Skeletal muscle tissue (tissue), 4 donors: Measurements from ENCODE around the gene NLRP6. TPM values are rescaled to one million over a fixed set of nuclear protein-coding genes. Genes with fewer than 3 reads are reported as not detected.
A peak's percentile ranks its signal among the peaks of the same experiment; 100 is the strongest.
"Not testable (repeated sequence)": the region's sequence is repeated elsewhere in the genome, so short reads cannot be mapped to it uniquely, and the experiment has no call there.

Experiments used
- H3K27ac ChIP-seq: one replicate; pipeline ENCODE4 v1.7.0; 2013; ENCODE audit warnings: mild to moderate bottlenecking, low read depth, low read length, inconsistent platforms
- H3K27me3 ChIP-seq, 3 donors: one replicate each; pipeline ENCODE4 v1.7.0; 2013; ENCODE audit warnings: low read length in 3 of 3; ENCODE audit not compliant: control insufficient read depth in 3 of 3, insufficient read depth in 3 of 3
- H3K36me3 ChIP-seq, 3 donors: one replicate each; pipeline ENCODE4 v1.7.0; 2013; ENCODE audit warnings: low read length in 3 of 3; ENCODE audit not compliant: control insufficient read depth in 3 of 3, insufficient read depth in 3 of 3
- H3K4me1 ChIP-seq, 3 donors: one replicate each; pipeline ENCODE4 v1.7.0; 2013; ENCODE audit warnings: low read length in 3 of 3, mild to moderate bottlenecking in 3 of 3; ENCODE audit not compliant: control insufficient read depth in 3 of 3, insufficient read depth in 3 of 3
- H3K4me3 ChIP-seq, 3 donors: one replicate each; pipeline ENCODE4 v1.7.0; 2013; ENCODE audit warnings: low read length in 3 of 3
- H3K9ac ChIP-seq, 3 donors: one replicate each; pipeline ENCODE4 v1.7.0; 2013; ENCODE audit warnings: low read length in 3 of 3, mild to moderate bottlenecking in 3 of 3, moderate library complexity in 2 of 3, low read depth in 1 of 3
- H3K9me3 ChIP-seq, 3 donors: one replicate each; pipeline ENCODE4 v1.7.0; 2013; ENCODE audit warnings: low read length in 3 of 3; ENCODE audit not compliant: control insufficient read depth in 3 of 3
- total RNA-seq: library from RNA; depleted of rRNA; stranded (reverse); fragments of >200 nt; gene quantifications from one replicate; pipeline ENCODE4 v1.2.3, GENCODE V29; 2014
- donor health status: Osteomylitis.

Gene NLRP6
- total RNA-seq, 1 donor from 2014 or later, result not detected

GRCh38 chr11:315051-315481 is 36.9 kb downstream of the NLRP6 start:
- Histone ChIP-seq H3K4me1 (peaks cover 15 to 30% (median 22%) of the 10 kb centered on the region in 3 donors), H3K4me3 (peak overlapping the region; percentile 70 to 87 (median 70)), H3K27ac (peak overlapping the region; percentile 87), H3K9me3 (no peaks in the 10 kb centered on the region), H3K27me3 (peaks cover 10 to 23% (median 14%) of the 10 kb centered on the region in 3 donors), H3K9ac (peak overlapping the region; percentile 71 to 81 (median 73)), H3K36me3 (peaks cover 0 to 2% (median 2%) of the 10 kb centered on the region in 3 donors)

GRCh38 chr11:315516-315994 is 37.3 kb downstream of the NLRP6 start:
- no peaks in the 10 kb centered on the region for H3K9me3 ChIP-seq
- H3K36me3 ChIP-seq, result peaks cover 0 to 2% (median 2%) of the 10 kb centered on the region in 3 donors
- peak overlapping the region; percentile 71 to 81 (median 73) for H3K9ac ChIP-seq
- H3K4me1 ChIP-seq, result peaks cover 15 to 30% (median 26%) of the 10 kb centered on the region in 3 donors
- peak overlapping the region; percentile 70 to 87 (median 70) for H3K4me3 ChIP-seq
- H3K27me3 ChIP-seq, result peaks cover 13 to 26% (median 14%) of the 10 kb centered on the region in 3 donors
- H3K27ac ChIP-seq, result peak overlapping the region; percentile 87

GRCh38 chr11:316031-316701 is 38.0 kb downstream of the NLRP6 start:
- Histone ChIP-seq H3K9me3 (no peaks in the 10 kb centered on the region), H3K36me3 (peaks cover 0 to 2% (median 2%) of the 10 kb centered on the region in 3 donors), H3K4me1 (peaks cover 15 to 30% (median 28%) of the 10 kb centered on the region in 3 donors), H3K27me3 (peaks cover 13 to 29% (median 14%) of the 10 kb centered on the region in 3 donors), H3K9ac (peak overlapping the region; percentile 45 to 81 (median 51)), H3K4me3 (peak overlapping the region; percentile 65 to 87 (median 70)), H3K27ac (peak overlapping the region; percentile 87)

- peaks cover 15 to 28% (median 27%) of the 10 kb centered on the region in 3 donors for H3K4me1 ChIP-seq
- H3K27me3 ChIP-seq, result peaks cover 11 to 26% (median 14%) of the 10 kb centered on the region in 3 donors
- H3K36me3 ChIP-seq, result peaks cover 0 to 2% (median 2%) of the 10 kb centered on the region in 3 donors
- peak overlapping the region; percentile 65 to 87 (median 70) for H3K4me3 ChIP-seq
- H3K9me3 ChIP-seq, result no peaks in the 10 kb centered on the region
- peak overlapping the region; percentile 87 for H3K27ac ChIP-seq
- H3K9ac ChIP-seq, result peak overlapping the region in 2 of 3 donors; percentile 45 to 51
Observed at GRCh38 chr11:316891-317301, 38.7 kb downstream of the NLRP6 start.

- peak overlapping the region; percentile 87 for H3K27ac ChIP-seq
- peaks cover 14 to 28% (median 20%) of the 10 kb centered on the region in 3 donors for H3K4me1 ChIP-seq
- not testable (repeated sequence) for H3K9me3 ChIP-seq, H3K36me3 ChIP-seq
- H3K4me3 ChIP-seq, result peak overlapping the region; percentile 31 to 87 (median 49)
- H3K9ac ChIP-seq, result peak overlapping the region in 2 of 3 donors; percentile 34 to 45
- peaks cover 9 to 22% (median 14%) of the 10 kb centered on the region in 3 donors for H3K27me3 ChIP-seq
Observed at GRCh38 chr11:317668-318404, 39.6 kb downstream of the NLRP6 start.

GRCh38 chr11:318405-319120 is 40.4 kb downstream of the NLRP6 start:
- not testable (repeated sequence) for H3K4me3 ChIP-seq, H3K9me3 ChIP-seq, H3K36me3 ChIP-seq
- Histone ChIP-seq H3K4me1 (peaks cover 7 to 22% (median 13%) of the 10 kb centered on the region in 3 donors), H3K9ac (peak overlapping the region; percentile 40 to 77 (median 43)), H3K27ac (peak overlapping the region; percentile 64), H3K27me3 (peaks cover 9 to 22% (median 14%) of the 10 kb centered on the region in 3 donors)

GRCh38 chr11:319121-319887 is 41.1 kb downstream of the NLRP6 start:
- H3K4me3 ChIP-seq, result peak overlapping the region; percentile 68 to 80 (median 78)
- not testable (repeated sequence) for H3K9me3 ChIP-seq, H3K36me3 ChIP-seq
- H3K9ac ChIP-seq, result peak overlapping the region; percentile 72 to 81 (median 77)
- H3K27ac ChIP-seq, result peak overlapping the region; percentile 92
- H3K27me3 ChIP-seq, result peaks cover 6 to 22% (median 14%) of the 10 kb centered on the region in 3 donors
- H3K4me1 ChIP-seq, result peaks cover 9 to 22% (median 11%) of the 10 kb centered on the region in 3 donors

GRCh38 chr11:319888-320273 is 41.7 kb downstream of the NLRP6 start:
- Histone ChIP-seq H3K4me1 (peaks cover 14 to 25% (median 15%) of the 10 kb centered on the region in 3 donors), H3K27ac (peak overlapping the region; percentile 92), H3K9ac (peak overlapping the region; percentile 72 to 81 (median 80)), H3K4me3 (peak overlapping the region; percentile 68 to 85 (median 78)), H3K27me3 (peaks cover 6 to 25% (median 14%) of the 10 kb centered on the region in 3 donors)
- H3K36me3 ChIP-seq, H3K9me3 ChIP-seq: not testable (repeated sequence)

GRCh38 chr11:324156-324555 is 45.9 kb downstream of the NLRP6 start:
- Histone ChIP-seq H3K27me3 (peaks cover 0 to 29% (median 3%) of the 10 kb centered on the region in 3 donors), H3K36me3 (no peaks in the 10 kb centered on the region), H3K4me3 (no peak overlapping the region), H3K9ac (no peak overlapping the region), H3K27ac (peak overlapping the region; percentile 88), H3K9me3 (no peaks in the 10 kb centered on the region), H3K4me1 (peaks cover 29 to 32% (median 29%) of the 10 kb centered on the region in 3 donors)
